Measurements from ENCODE around the gene YES1.
"Not testable (repeated sequence)": the region's sequence is repeated elsewhere in the genome, so short reads cannot be mapped to it uniquely, and the experiment has no call there.

The YES1 gene

GRCh38 chr18:730692-731091 lies 81.3 kb downstream of the YES1 start:
- TF ChIP-seq, protein P1, sequence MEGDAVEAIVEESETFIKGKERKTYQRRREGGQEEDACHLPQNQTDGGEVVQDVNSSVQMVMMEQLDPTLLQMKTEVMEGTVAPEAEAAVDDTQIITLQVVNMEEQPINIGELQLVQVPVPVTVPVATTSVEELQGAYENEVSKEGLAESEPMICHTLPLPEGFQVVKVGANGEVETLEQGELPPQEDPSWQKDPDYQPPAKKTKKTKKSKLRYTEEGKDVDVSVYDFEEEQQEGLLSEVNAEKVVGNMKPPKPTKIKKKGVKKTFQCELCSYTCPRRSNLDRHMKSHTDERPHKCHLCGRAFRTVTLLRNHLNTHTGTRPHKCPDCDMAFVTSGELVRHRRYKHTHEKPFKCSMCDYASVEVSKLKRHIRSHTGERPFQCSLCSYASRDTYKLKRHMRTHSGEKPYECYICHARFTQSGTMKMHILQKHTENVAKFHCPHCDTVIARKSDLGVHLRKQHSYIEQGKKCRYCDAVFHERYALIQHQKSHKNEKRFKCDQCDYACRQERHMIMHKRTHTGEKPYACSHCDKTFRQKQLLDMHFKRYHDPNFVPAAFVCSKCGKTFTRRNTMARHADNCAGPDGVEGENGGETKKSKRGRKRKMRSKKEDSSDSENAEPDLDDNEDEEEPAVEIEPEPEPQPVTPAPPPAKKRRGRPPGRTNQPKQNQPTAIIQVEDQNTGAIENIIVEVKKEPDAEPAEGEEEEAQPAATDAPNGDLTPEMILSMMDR (IDR thresholded peaks at IDR 0.05; ENCODE audit: extremely low read depth, missing control alignments): no peak
- DNase-seq (ENCODE audit: low spot score): no peak

- DNase-seq (ENCODE audit: low spot score): not testable (repeated sequence)
Measured at GRCh38 chr18:730120-730519, 81.9 kb downstream of the YES1 start.

- no peak for DNase-seq (ENCODE audit: low spot score)
Measured at GRCh38 chr18:725646-726045, 86.4 kb downstream of the YES1 start.

GRCh38 chr18:723541-724080 lies 88.4 kb downstream of the YES1 start:
- TF ChIP-seq, protein P1 (IDR thresholded peaks at IDR 0.05; ENCODE audit: extremely low read depth, missing control alignments): no peak
- DNase-seq (ENCODE audit: low spot score): no peak

More at GRCh38 chr18:725646-726045, 86.4 kb downstream of the YES1 start:
- TF ChIP-seq, protein P1 (IDR thresholded peaks at IDR 0.05; ENCODE audit: extremely low read depth, missing control alignments): no peak

- no peak for DNase-seq (ENCODE audit: low spot score)
- TF ChIP-seq, protein P1 (IDR thresholded peaks at IDR 0.05; ENCODE audit: extremely low read depth, missing control alignments): no peak
Measured at GRCh38 chr18:717003-717402, 95.0 kb downstream of the YES1 start.

DNA sequence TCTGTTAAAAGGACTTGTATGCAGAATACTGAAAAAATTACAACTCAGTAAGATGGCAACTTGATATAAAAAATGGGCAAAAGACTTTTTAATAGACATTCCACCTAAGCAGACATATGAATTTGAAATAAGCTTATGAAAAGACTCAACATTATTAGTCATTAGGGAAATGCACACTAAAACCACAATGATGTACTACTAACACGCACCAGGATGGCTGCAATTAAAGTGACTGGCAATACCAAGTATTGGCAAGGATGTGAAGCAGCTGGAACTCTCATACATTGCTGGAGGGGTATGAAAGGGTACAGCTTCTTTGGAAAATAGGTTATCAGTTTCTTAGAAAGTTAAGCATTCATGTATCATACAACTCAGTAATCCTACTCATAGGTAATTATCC lies 96.4 kb downstream of the YES1 start:
- no peak for DNase-seq (ENCODE audit: low spot score)

GRCh38 chr18:713135-713490 lies 98.9 kb downstream of the YES1 start:
- DNase-seq (ENCODE audit: low spot score): no peak
- TF ChIP-seq, protein P1 (IDR thresholded peaks at IDR 0.05; ENCODE audit: extremely low read depth, missing control alignments): no peak

More for the DNA sequence above, 96.4 kb downstream of the YES1 start:
- TF ChIP-seq, protein P1 (IDR thresholded peaks at IDR 0.05; ENCODE audit: extremely low read depth, missing control alignments): no peak

GRCh38 chr18:712401-713134 lies 99.5 kb downstream of the YES1 start, which contains the start of gene ENOSF1:
Gene ENOSF1, minus strand, starts transcription at chr18:712630. Its CDS starts 43 bp downstream, at chr18:712587.
- TF ChIP-seq, protein P1 (IDR thresholded peaks at IDR 0.05; ENCODE audit: extremely low read depth, missing control alignments): peak; percentile 80
- DNase-seq (ENCODE audit: low spot score): peak; percentile 95
